Endodermal cell (in vitro differentiated cells): ENCODE measurements around the gene SKAP1. TPM values are rescaled to one million over a fixed set of nuclear protein-coding genes. Genes with fewer than 3 reads are reported as not detected.

Source experiments
- DNase-seq: peaks from one replicate; pipeline ENCODE4 v3.0.0-alpha.2; 2017
- H3K27ac ChIP-seq: 2 replicates; pipeline ENCODE4 v1.5.1; 2013; ENCODE audit warnings: mild to moderate bottlenecking, low read depth, low read length, moderate library complexity
- H3K27me3 ChIP-seq: 2 replicates; pipeline ENCODE4 v1.6.1; 2013; ENCODE audit warnings: mild to moderate bottlenecking, low read length, moderate library complexity; ENCODE audit not compliant: insufficient read depth, control insufficient read depth, poor library complexity, severe bottlenecking
- H3K36me3 ChIP-seq: 2 replicates; pipeline ENCODE4 v1.7.0; 2013; ENCODE audit warnings: mild to moderate bottlenecking, low read length, moderate library complexity; ENCODE audit not compliant: control insufficient read depth, insufficient read depth
- H3K4me1 ChIP-seq: one replicate; pipeline ENCODE4 v1.7.0; 2013; ENCODE audit warnings: low read length; ENCODE audit not compliant: control insufficient read depth, insufficient read depth
- H3K4me3 ChIP-seq: 2 replicates; pipeline ENCODE4 v1.5.1; 2013; ENCODE audit warnings: mild to moderate bottlenecking, low read length, moderate library complexity
- H3K9ac ChIP-seq: 2 replicates; pipeline ENCODE4 v1.6.1; 2013; ENCODE audit warnings: mild to moderate bottlenecking, low read length, moderate library complexity; ENCODE audit not compliant: poor library complexity, severe bottlenecking; ENCODE audit errors: extremely low read depth
- H3K9me3 ChIP-seq: 2 replicates; pipeline ENCODE4 v1.6.1; 2013; ENCODE audit warnings: mild to moderate bottlenecking, low read length, moderate library complexity; ENCODE audit not compliant: control insufficient read depth
- H3K27ac Mint-ChIP-seq: 2 replicates; pipeline ENCODE4 v1.8.0; 2020; ENCODE audit warnings: mixed read lengths
- H3K27me3 Mint-ChIP-seq: 2 replicates; pipeline ENCODE4 v1.8.0; 2021; ENCODE audit warnings: mild to moderate bottlenecking, mixed read lengths; ENCODE audit not compliant: insufficient read depth
- H3K36me3 Mint-ChIP-seq: 2 replicates; pipeline ENCODE4 v1.8.0; 2020; ENCODE audit warnings: low read depth, mixed read lengths
- H3K4me1 Mint-ChIP-seq: 2 replicates; pipeline ENCODE4 v1.8.0; 2020; ENCODE audit warnings: mixed read lengths
- H3K4me3 Mint-ChIP-seq: 2 replicates; pipeline ENCODE4 v1.8.0; 2020; ENCODE audit warnings: mild to moderate bottlenecking, moderate library complexity, mixed read lengths
- H3K9me3 Mint-ChIP-seq: 2 replicates; pipeline ENCODE4 v1.8.0; 2020; ENCODE audit warnings: mild to moderate bottlenecking, mixed read lengths
- total RNA-seq, 2 donors: library from RNA; stranded (reverse); fragmentation: NEBNext Ultra II Directional in 1 of 2; extraction: Animal tissue kit (Norgen Biotek cat#: 25700) in 1 of 2; gene quantifications; 2 replicates in 1 of 2; 3 replicates in 1 of 2; pipeline ENCODE4 v1.2.1, GENCODE V29; 2021
- TF ChIP-seq, protein P1 (sequence below): fragments of 200-600 bp; sonication (generic); conservative IDR thresholded peaks from 2 replicates; pipeline ENCODE4 v1.5.0; 2021; ENCODE audit warnings: antibody characterized with exemption, mild to moderate bottlenecking

Gene SKAP1
- total RNA-seq, 2 donors from 2014 or later = 0.31 to 0.53 TPM

DNA sequence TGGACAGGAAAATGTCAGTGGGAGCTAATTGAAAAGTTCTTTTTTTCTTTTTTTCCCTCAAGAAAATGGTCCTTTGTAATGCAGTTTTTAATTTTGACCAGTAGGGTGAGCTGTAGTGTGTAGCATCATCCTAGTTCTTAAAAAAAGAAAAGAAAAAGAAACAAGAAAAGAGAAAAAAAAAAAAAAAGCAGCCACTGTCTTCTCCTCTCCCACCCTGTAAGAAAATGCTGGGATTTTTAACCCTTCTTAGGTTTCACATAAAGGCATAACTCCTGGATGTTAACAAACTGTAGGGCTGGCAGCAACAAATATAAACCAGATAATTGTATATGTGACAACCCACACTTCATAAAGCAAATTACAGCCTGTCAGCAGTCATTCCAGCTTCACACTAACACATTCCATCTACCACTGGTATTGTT is 78.1 kb downstream of the SKAP1 start:
- Mint-ChIP-seq H3K27me3 (peaks cover 16% of the 10 kb centered on the region), H3K36me3 (no peaks in the 10 kb centered on the region), H3K9me3 (no peaks in the 10 kb centered on the region), H3K27ac (no peak overlapping the region), H3K4me3 (no peak overlapping the region), H3K4me1 (peaks cover 7% of the 10 kb centered on the region)
- peaks cover 4% of the 10 kb centered on the region for H3K4me1 ChIP-seq
- peaks cover 10% of the 10 kb centered on the region for H3K27me3 ChIP-seq
- H3K4me3 ChIP-seq = no peak overlapping the region
- no peak overlapping the region for H3K9ac ChIP-seq
- H3K36me3 ChIP-seq = no peaks in the 10 kb centered on the region
- no peak for DNase-seq
- TF ChIP-seq, protein P1, sequence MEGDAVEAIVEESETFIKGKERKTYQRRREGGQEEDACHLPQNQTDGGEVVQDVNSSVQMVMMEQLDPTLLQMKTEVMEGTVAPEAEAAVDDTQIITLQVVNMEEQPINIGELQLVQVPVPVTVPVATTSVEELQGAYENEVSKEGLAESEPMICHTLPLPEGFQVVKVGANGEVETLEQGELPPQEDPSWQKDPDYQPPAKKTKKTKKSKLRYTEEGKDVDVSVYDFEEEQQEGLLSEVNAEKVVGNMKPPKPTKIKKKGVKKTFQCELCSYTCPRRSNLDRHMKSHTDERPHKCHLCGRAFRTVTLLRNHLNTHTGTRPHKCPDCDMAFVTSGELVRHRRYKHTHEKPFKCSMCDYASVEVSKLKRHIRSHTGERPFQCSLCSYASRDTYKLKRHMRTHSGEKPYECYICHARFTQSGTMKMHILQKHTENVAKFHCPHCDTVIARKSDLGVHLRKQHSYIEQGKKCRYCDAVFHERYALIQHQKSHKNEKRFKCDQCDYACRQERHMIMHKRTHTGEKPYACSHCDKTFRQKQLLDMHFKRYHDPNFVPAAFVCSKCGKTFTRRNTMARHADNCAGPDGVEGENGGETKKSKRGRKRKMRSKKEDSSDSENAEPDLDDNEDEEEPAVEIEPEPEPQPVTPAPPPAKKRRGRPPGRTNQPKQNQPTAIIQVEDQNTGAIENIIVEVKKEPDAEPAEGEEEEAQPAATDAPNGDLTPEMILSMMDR = peak; percentile 78
- no peak overlapping the region for H3K27ac ChIP-seq
- H3K9me3 ChIP-seq = no peaks in the 10 kb centered on the region

- Mint-ChIP-seq H3K9me3 (no peaks in the 10 kb centered on the region), H3K4me1 (peaks cover 7% of the 10 kb centered on the region), H3K36me3 (no peaks in the 10 kb centered on the region), H3K27me3 (peaks cover 14% of the 10 kb centered on the region), H3K27ac (no peak overlapping the region), H3K4me3 (no peak overlapping the region)
- no peak overlapping the region for H3K27ac ChIP-seq
- H3K27me3 ChIP-seq = peaks cover 10% of the 10 kb centered on the region
- H3K9me3 ChIP-seq = no peaks in the 10 kb centered on the region
- no peak for DNase-seq
- H3K36me3 ChIP-seq = no peaks in the 10 kb centered on the region
- H3K4me3 ChIP-seq = no peak overlapping the region
- H3K9ac ChIP-seq = no peak overlapping the region
- peaks cover 4% of the 10 kb centered on the region for H3K4me1 ChIP-seq
- TF ChIP-seq, protein P1 = no peak
Measured at GRCh38 chr17:48348352-48348751, 81.7 kb downstream of the SKAP1 start.

DNA sequence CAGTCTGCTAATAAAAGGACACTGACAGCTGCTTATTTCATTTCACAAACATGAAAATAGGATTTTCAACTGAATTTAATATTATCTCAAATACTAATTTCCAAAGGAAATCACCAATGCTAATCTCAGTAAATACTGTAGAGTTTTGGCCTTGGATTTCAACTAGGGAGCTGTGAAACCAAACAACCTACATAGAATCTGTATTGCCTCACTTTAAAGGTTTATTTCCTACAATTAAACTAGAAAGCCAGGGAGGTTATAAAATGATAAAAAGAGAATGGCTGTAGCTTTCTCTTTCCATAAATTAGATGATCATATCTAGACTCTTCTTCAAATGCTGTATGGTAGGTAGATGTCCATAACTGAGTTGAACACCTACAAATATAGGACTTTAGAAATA is 82.8 kb downstream of the SKAP1 start:
- no peak overlapping the region for H3K27ac ChIP-seq
- no peak for DNase-seq
- no peaks in the 10 kb centered on the region for H3K9me3 Mint-ChIP-seq
- no peak overlapping the region for H3K27ac Mint-ChIP-seq
- TF ChIP-seq, protein P1 = no peak
- no peaks in the 10 kb centered on the region for H3K36me3 ChIP-seq
- H3K4me3 Mint-ChIP-seq = no peak overlapping the region
- H3K27me3 Mint-ChIP-seq = peaks cover 14% of the 10 kb centered on the region
- peaks cover 4% of the 10 kb centered on the region for H3K4me1 ChIP-seq
- no peaks in the 10 kb centered on the region for H3K36me3 Mint-ChIP-seq
- H3K4me3 ChIP-seq = no peak overlapping the region
- no peaks in the 10 kb centered on the region for H3K9me3 ChIP-seq
- peaks cover 10% of the 10 kb centered on the region for H3K27me3 ChIP-seq
- H3K9ac ChIP-seq = no peak overlapping the region
- H3K4me1 Mint-ChIP-seq = peaks cover 7% of the 10 kb centered on the region
